ENCODE data around the gene PPM1L.
"Not testable (repeated sequence)": the region's sequence is repeated elsewhere in the genome, so short reads cannot be mapped to it uniquely, and the experiment has no call there.

Gene PPM1L

GRCh38 chr3:161016417-161017313, 260.6 kb downstream of the PPM1L start:
- no peaks in the 10 kb centered on the region for H3K36me3 ChIP-seq (ENCODE audit: control insufficient read depth in 1 of 2, insufficient read depth in 2 of 2, low read length in 2 of 2)
- H3K9ac ChIP-seq (ENCODE audit: low read depth in 1 of 2, low read length in 2 of 2) = no peak overlapping the region
- H3K9me3 ChIP-seq (ENCODE audit: control insufficient read depth in 1 of 2, low read length in 2 of 2) = no peaks in the 10 kb centered on the region
- H3K4me3 ChIP-seq (ENCODE audit: low read depth in 1 of 2, low read length in 2 of 2) = no peak overlapping the region
- no peaks in the 10 kb centered on the region for H3K27me3 ChIP-seq (ENCODE audit: control insufficient read depth in 1 of 2, insufficient read depth in 2 of 2, low read length in 2 of 2)
- H3K27ac ChIP-seq (ENCODE audit: low read depth, low read length) = no peak overlapping the region
- H3K4me1 ChIP-seq (ENCODE audit: control insufficient read depth in 1 of 2, insufficient read depth in 2 of 2, low read length in 2 of 2) = no peaks in the 10 kb centered on the region

- no peaks in the 10 kb centered on the region for H3K36me3 ChIP-seq (ENCODE audit: control insufficient read depth in 1 of 2, insufficient read depth in 2 of 2, low read length in 2 of 2)
- H3K4me1 ChIP-seq (ENCODE audit: control insufficient read depth in 1 of 2, insufficient read depth in 2 of 2, low read length in 2 of 2) = no peaks in the 10 kb centered on the region
- H3K27me3 ChIP-seq (ENCODE audit: control insufficient read depth in 1 of 2, insufficient read depth in 2 of 2, low read length in 2 of 2) = no peaks in the 10 kb centered on the region
- peaks cover 3% of the 10 kb centered on the region in 2 donors for H3K9me3 ChIP-seq (ENCODE audit: control insufficient read depth in 1 of 2, low read length in 2 of 2)
- no peak overlapping the region for H3K4me3 ChIP-seq (ENCODE audit: low read depth in 1 of 2, low read length in 2 of 2)
- no peak overlapping the region for H3K9ac ChIP-seq (ENCODE audit: low read depth in 1 of 2, low read length in 2 of 2)
- H3K27ac ChIP-seq (ENCODE audit: low read depth, low read length) = no peak overlapping the region
Measured at GRCh38 chr3:161017971-161018370, 261.9 kb downstream of the PPM1L start.

GRCh38 chr3:161020256-161020655, 264.2 kb downstream of the PPM1L start:
- Histone ChIP-seq H3K36me3 (ENCODE audit: control insufficient read depth in 1 of 2, insufficient read depth in 2 of 2, low read length in 2 of 2) (no peaks in the 10 kb centered on the region), H3K27ac (ENCODE audit: low read depth, low read length) (no peak overlapping the region), H3K27me3 (ENCODE audit: control insufficient read depth in 1 of 2, insufficient read depth in 2 of 2, low read length in 2 of 2) (no peaks in the 10 kb centered on the region)

GRCh38 chr3:161025911-161026310, 269.9 kb downstream of the PPM1L start:
- no peak overlapping the region for H3K9ac ChIP-seq (ENCODE audit: low read depth in 1 of 2, low read length in 2 of 2)
- H3K27me3 ChIP-seq (ENCODE audit: control insufficient read depth in 1 of 2, insufficient read depth in 2 of 2, low read length in 2 of 2) = no peaks in the 10 kb centered on the region
- H3K36me3 ChIP-seq (ENCODE audit: control insufficient read depth in 1 of 2, insufficient read depth in 2 of 2, low read length in 2 of 2) = no peaks in the 10 kb centered on the region
- no peak overlapping the region for H3K4me3 ChIP-seq (ENCODE audit: low read depth in 1 of 2, low read length in 2 of 2)
- H3K9me3 ChIP-seq (ENCODE audit: control insufficient read depth in 1 of 2, low read length in 2 of 2) = peaks cover 6 to 11% of the 10 kb centered on the region in 2 donors
- no peak overlapping the region for H3K27ac ChIP-seq (ENCODE audit: low read depth, low read length)
- H3K4me1 ChIP-seq (ENCODE audit: control insufficient read depth in 1 of 2, insufficient read depth in 2 of 2, low read length in 2 of 2) = no peaks in the 10 kb centered on the region

More at GRCh38 chr3:161020256-161020655, 264.2 kb downstream of the PPM1L start:
- H3K4me3 ChIP-seq (ENCODE audit: low read depth in 1 of 2, low read length in 2 of 2) = no peak overlapping the region
- H3K4me1 ChIP-seq (ENCODE audit: control insufficient read depth in 1 of 2, insufficient read depth in 2 of 2, low read length in 2 of 2) = no peaks in the 10 kb centered on the region
- no peak overlapping the region for H3K9ac ChIP-seq (ENCODE audit: low read depth in 1 of 2, low read length in 2 of 2)
- H3K9me3 ChIP-seq (ENCODE audit: control insufficient read depth in 1 of 2, low read length in 2 of 2) = peaks cover 6 to 11% of the 10 kb centered on the region in 2 donors

GRCh38 chr3:161026612-161027510, 270.8 kb downstream of the PPM1L start:
- H3K9ac ChIP-seq (ENCODE audit: low read depth in 1 of 2, low read length in 2 of 2) = no peak overlapping the region
- no peaks in the 10 kb centered on the region for H3K27me3 ChIP-seq (ENCODE audit: control insufficient read depth in 1 of 2, insufficient read depth in 2 of 2, low read length in 2 of 2)
- H3K27ac ChIP-seq (ENCODE audit: low read depth, low read length) = no peak overlapping the region
- no peak overlapping the region for H3K4me3 ChIP-seq (ENCODE audit: low read depth in 1 of 2, low read length in 2 of 2)
- H3K36me3 ChIP-seq (ENCODE audit: control insufficient read depth in 1 of 2, insufficient read depth in 2 of 2, low read length in 2 of 2) = no peaks in the 10 kb centered on the region
- peaks cover 6 to 11% of the 10 kb centered on the region in 2 donors for H3K9me3 ChIP-seq (ENCODE audit: control insufficient read depth in 1 of 2, low read length in 2 of 2)
- no peaks in the 10 kb centered on the region for H3K4me1 ChIP-seq (ENCODE audit: control insufficient read depth in 1 of 2, insufficient read depth in 2 of 2, low read length in 2 of 2)

GRCh38 chr3:161028555-161029153, 272.6 kb downstream of the PPM1L start:
- H3K27ac ChIP-seq (ENCODE audit: low read depth, low read length) = no peak overlapping the region
- peaks cover 0 to 3% of the 10 kb centered on the region in 2 donors for H3K9me3 ChIP-seq (ENCODE audit: control insufficient read depth in 1 of 2, low read length in 2 of 2)
- H3K4me3 ChIP-seq (ENCODE audit: low read depth in 1 of 2, low read length in 2 of 2) = no peak overlapping the region
- no peak overlapping the region for H3K9ac ChIP-seq (ENCODE audit: low read depth in 1 of 2, low read length in 2 of 2)
- H3K36me3 ChIP-seq (ENCODE audit: control insufficient read depth in 1 of 2, insufficient read depth in 2 of 2, low read length in 2 of 2) = no peaks in the 10 kb centered on the region
- no peaks in the 10 kb centered on the region for H3K27me3 ChIP-seq (ENCODE audit: control insufficient read depth in 1 of 2, insufficient read depth in 2 of 2, low read length in 2 of 2)
- no peaks in the 10 kb centered on the region for H3K4me1 ChIP-seq (ENCODE audit: control insufficient read depth in 1 of 2, insufficient read depth in 2 of 2, low read length in 2 of 2)

- H3K9me3 ChIP-seq (ENCODE audit: control insufficient read depth in 1 of 2, low read length in 2 of 2) = no peaks in the 10 kb centered on the region
- H3K36me3 ChIP-seq (ENCODE audit: control insufficient read depth in 1 of 2, insufficient read depth in 2 of 2, low read length in 2 of 2) = no peaks in the 10 kb centered on the region
- H3K27me3 ChIP-seq (ENCODE audit: control insufficient read depth in 1 of 2, insufficient read depth in 2 of 2, low read length in 2 of 2) = no peaks in the 10 kb centered on the region
- H3K27ac ChIP-seq (ENCODE audit: low read depth, low read length) = no peak overlapping the region
- H3K9ac ChIP-seq (ENCODE audit: low read depth in 1 of 2, low read length in 2 of 2) = no peak overlapping the region
- no peak overlapping the region for H3K4me3 ChIP-seq (ENCODE audit: low read depth in 1 of 2, low read length in 2 of 2)
- no peaks in the 10 kb centered on the region for H3K4me1 ChIP-seq (ENCODE audit: control insufficient read depth in 1 of 2, insufficient read depth in 2 of 2, low read length in 2 of 2)
Measured at GRCh38 chr3:161031134-161031533, 275.1 kb downstream of the PPM1L start.

GRCh38 chr3:161034913-161035550, 279.0 kb downstream of the PPM1L start:
- not testable (repeated sequence) for H3K27me3 ChIP-seq (ENCODE audit: control insufficient read depth in 1 of 2, insufficient read depth in 2 of 2, low read length in 2 of 2); H3K36me3 ChIP-seq (ENCODE audit: control insufficient read depth in 1 of 2, insufficient read depth in 2 of 2, low read length in 2 of 2); H3K4me1 ChIP-seq (ENCODE audit: control insufficient read depth in 1 of 2, insufficient read depth in 2 of 2, low read length in 2 of 2); H3K4me3 ChIP-seq (ENCODE audit: low read depth in 1 of 2, low read length in 2 of 2); H3K9ac ChIP-seq (ENCODE audit: low read depth in 1 of 2, low read length in 2 of 2); H3K9me3 ChIP-seq (ENCODE audit: control insufficient read depth in 1 of 2, low read length in 2 of 2); H3K27ac ChIP-seq (ENCODE audit: low read depth, low read length)

GRCh38 chr3:161035711-161036110, 279.7 kb downstream of the PPM1L start:
- Histone ChIP-seq H3K36me3 (ENCODE audit: control insufficient read depth in 1 of 2, insufficient read depth in 2 of 2, low read length in 2 of 2) (no peaks in the 10 kb centered on the region), H3K4me1 (ENCODE audit: control insufficient read depth in 1 of 2, insufficient read depth in 2 of 2, low read length in 2 of 2) (no peaks in the 10 kb centered on the region), H3K27ac (ENCODE audit: low read depth, low read length) (no peak overlapping the region), H3K9me3 (ENCODE audit: control insufficient read depth in 1 of 2, low read length in 2 of 2) (no peaks in the 10 kb centered on the region), H3K9ac (ENCODE audit: low read depth in 1 of 2, low read length in 2 of 2) (no peak overlapping the region), H3K4me3 (ENCODE audit: low read depth in 1 of 2, low read length in 2 of 2) (no peak overlapping the region), H3K27me3 (ENCODE audit: control insufficient read depth in 1 of 2, insufficient read depth in 2 of 2, low read length in 2 of 2) (no peaks in the 10 kb centered on the region)
